Pancreas (tissue), 10 donors: ENCODE results near the gene MKNK1. TPM values are rescaled to one million over a fixed set of nuclear protein-coding genes. Genes with fewer than 3 reads are reported as not detected.

Experiments
- ATAC-seq, 4 donors: fragments of 200-7000 bp; cut with Tn5 transposase; one replicate each; pipeline versions ENCODE4 v1.8.0 to v1.9.1; 2020; ENCODE audit warnings: mild to moderate bottlenecking in 4 of 4, moderate library complexity in 4 of 4
- DNase-seq, 6 donors: peaks; one replicate each; pipeline ENCODE4 v3.0.0-alpha.2; 2020
- FAIRE-seq: peaks from 2 replicates; lab custom pipeline; 2012; peaks lifted over from hg19 to GRCh38; lab: Jason Lieb, UNC
- H3K27ac ChIP-seq, 4 donors: fragments of 200-600 bp; sonication (generic); 1 replicate in 3 of 4; 2 replicates in 1 of 4; pipeline versions ENCODE4 v1.5.0 to v1.8.0; 2020
- H3K27me3 ChIP-seq, 4 donors: fragments of 200-600 bp; one replicate each; pipeline ENCODE4 v1.8.0; 2021
- H3K36me3 ChIP-seq, 3 donors: fragments of 200-600 bp; sonication (generic) in 1 of 3; one replicate each; pipeline versions ENCODE4 v1.5.0 to v1.8.0; 2020 to 2021
- H3K4me1 ChIP-seq, 3 donors: fragments of 200-600 bp; one replicate each; pipeline ENCODE4 v1.8.0; 2021
- H3K4me3 ChIP-seq, 4 donors: fragments of 200-600 bp; sonication (generic) in 2 of 4; one replicate each; pipeline versions ENCODE4 v1.5.0 to v1.8.0; 2020 to 2021
- H3K9me3 ChIP-seq, 4 donors: fragments of 200-600 bp; one replicate each; pipeline ENCODE4 v1.8.0; 2021
- CTCF ChIP-seq, 4 donors: fragments of 200-600 bp; sonication (generic) in 3 of 4; IDR thresholded peaks; one replicate each; pipeline versions ENCODE4 v1.5.0 to v1.8.0; 2021; ENCODE audit warnings: antibody characterized with exemption in 4 of 4
- WGBS, 2 donors: extraction: QIAGEN DNeasy Blood & Tissue Kit; methylation state at CpG; one replicate each; pipeline ENCODE4 v1.1.7; 2013; 5-methylcytosine and 5-hydroxymethylcytosine counted together
- intact Hi-C, 3 donors: fragments of 100-400 bp; cut with DNase I; formaldehyde crosslinking; loops; one replicate each; pipeline versions ENCODE4 v1.11.1 to v1.14.2; 2022
- polyA plus RNA-seq, 2 donors: library from polyadenylated mRNA; stranded (reverse); fragments of 200-250 nt; gene quantifications; one replicate each; pipeline ENCODE4 v1.2.3, GENCODE V29; 2013
- total RNA-seq, 6 donors: library from RNA; stranded (reverse); fragmentation: NEBNext Ultra II Directional in 4 of 6; extraction: Animal tissue kit (Norgen Biotek cat#: 25700) in 4 of 6; gene quantifications; one replicate each; pipeline versions ENCODE4 v1.2.1 to v1.2.4, GENCODE V29; 2021 to 2023
- donor health status: healthy with polysubstance abuse.
- donor health status: DM: no; HTN: no; CAD: no; lungs with moderate emphysema.
- donor health status: DM: no; HTN: no; CAD: no.
- donor health status: control.
- donor health status: control.
- donor health status: Bipolar disorder and iron deficiency.
- donor health status: DM: yes; HTN: yes; CAD: no.
- donor health status: DM: no; HTN: no; CAD: no.
- donor health status: DM: no; HTN: no; CAD: no.
- donor health status: DM: yes; HTN: yes; CAD: no.

MKNK1 gene
- total and polyA plus RNA-seq, 8 donors: 44.9 to 172 (median 103) TPM

- Histone ChIP-seq H3K4me1 (no peaks in the 10 kb centered on the region), H3K27me3 (no peaks in the 10 kb centered on the region), H3K27ac (no peak overlapping the region), H3K4me3 (no peak overlapping the region), H3K9me3 (no peaks in the 10 kb centered on the region), H3K36me3 (no peaks in the 10 kb centered on the region)
- intact Hi-C loops: no loop called here
- no peak for TF ChIP-seq CTCF (IDR thresholded peaks at IDR 0.05)
- FAIRE-seq (no peak), ATAC-seq (no peak), DNase-seq (peak in 1 of 6 donors; percentile 16)
- WGBS, 2 donors: 78% methylated on average over 5 of the region's 5 CpGs
Measured at GRCh38 chr1:46508757-46509156, 95.3 kb downstream of the MKNK1 start.

Other genes with a start within 250 kb of the MKNK1 start
- 10 to 100 TPM; 19.5 to 34.6 (median 24.7) TPM for gene FAAH, start 210.0 kb downstream of the MKNK1 start, total RNA-seq
- gene FAAH, start 210.0 kb downstream of the MKNK1 start, polyA plus RNA-seq: 100 to 1,000 TPM; 103 to 122 TPM
- not detected for gene DMBX1, start 114.4 kb downstream of the MKNK1 start, total RNA-seq
- gene DMBX1, start 114.4 kb downstream of the MKNK1 start, polyA plus RNA-seq: not detected
- gene KNCN, start 52.6 kb downstream of the MKNK1 start, total RNA-seq: not detected
- not detected for gene KNCN, start 52.6 kb downstream of the MKNK1 start, polyA plus RNA-seq
- 10 to 100 TPM; 11.2 to 21.3 (median 14.4) TPM for gene MOB3C, start 12.5 kb upstream of the MKNK1 start, total RNA-seq
- 10 to 100 TPM; 14.0 to 16.7 TPM for gene MOB3C, start 12.5 kb upstream of the MKNK1 start, polyA plus RNA-seq
- gene ATPAF1, start 64.1 kb upstream of the MKNK1 start, total RNA-seq: 10 to 100 TPM; 18.1 to 23.3 (median 21.5) TPM
- gene ATPAF1, start 64.1 kb upstream of the MKNK1 start, polyA plus RNA-seq: 10 to 100 TPM; 19.4 to 21.5 TPM
- gene TEX38, start 67.6 kb upstream of the MKNK1 start, total RNA-seq: not detected
- gene TEX38, start 67.6 kb upstream of the MKNK1 start, polyA plus RNA-seq: under 1 TPM; 0.35 to 0.80 TPM
- gene EFCAB14, start 114.8 kb upstream of the MKNK1 start, total RNA-seq: 10 to 100 TPM; 24.9 to 55.2 (median 31.9) TPM
- 10 to 100 TPM in 1 of 2 donors, 1 to 10 TPM in 1; 8.4 to 19.8 TPM for gene EFCAB14, start 114.8 kb upstream of the MKNK1 start, polyA plus RNA-seq
- gene CYP4B1, start 194.8 kb upstream of the MKNK1 start, total RNA-seq: 1 to 10 TPM in 3 of 6 donors, under 1 TPM in 2, not detected in 1; 0.25 to 5.8 (median 1.0) TPM
- gene CYP4B1, start 194.8 kb upstream of the MKNK1 start, polyA plus RNA-seq: 1 to 10 TPM; 2.3 to 3.0 TPM